ENCODE measurements around the gene LRRC8A. TPM values are rescaled to one million over a fixed set of nuclear protein-coding genes. Genes with fewer than 3 reads are reported as not detected.

Gene LRRC8A
- total RNA-seq, 2 donors from 2014 or later = 54.6 to 58.7 TPM

GRCh38 chr9:128899566-128900322, 17.8 kb downstream of the LRRC8A start:
- no peaks in the 10 kb centered on the region for H3K27me3 Mint-ChIP-seq (ENCODE audit: insufficient read depth)
- no peak overlapping the region for H3K9ac ChIP-seq (ENCODE audit: extremely low read depth, low read length, poor library complexity, severe bottlenecking)
- no peak overlapping the region for H3K27ac ChIP-seq (ENCODE audit: low read depth, low read length)
- 90 to 92% methylated on average over 5 to 8 of the region's 8 CpGs for WGBS, 2 experiments (ENCODE audit: insufficient coverage in 1 of 2, insufficient read length in 1 of 2)
- H3K4me1 ChIP-seq (ENCODE audit: control insufficient read depth, insufficient read depth, low read length) = no peaks in the 10 kb centered on the region
- H3K4me3 Mint-ChIP-seq = no peak overlapping the region
- no peaks in the 10 kb centered on the region for H3K27me3 ChIP-seq (ENCODE audit: control insufficient read depth, insufficient read depth, low read length, poor library complexity, severe bottlenecking)
- H3K36me3 Mint-ChIP-seq (ENCODE audit: low read depth) = peaks cover 25% of the 10 kb centered on the region
- DNase-seq = no peak
- H3K36me3 ChIP-seq (ENCODE audit: control insufficient read depth, insufficient read depth, low read length) = peaks cover 56% of the 10 kb centered on the region
- H3K4me3 ChIP-seq (ENCODE audit: low read length) = no peak overlapping the region
- no peak for TF ChIP-seq CTCF (conservative IDR thresholded peaks at IDR 0.05)
- H3K9me3 ChIP-seq (ENCODE audit: control insufficient read depth, low read length) = no peaks in the 10 kb centered on the region
- H3K4me1 Mint-ChIP-seq = no peaks in the 10 kb centered on the region
- H3K27ac Mint-ChIP-seq = peak overlapping the region; percentile 1
- H3K9me3 Mint-ChIP-seq = no peaks in the 10 kb centered on the region

GRCh38 chr9:128901379-128901778, 19.4 kb downstream of the LRRC8A start:
- no peaks in the 10 kb centered on the region for H3K27me3 Mint-ChIP-seq (ENCODE audit: insufficient read depth)
- WGBS, 2 experiments (ENCODE audit: insufficient coverage in 1 of 2, insufficient read length in 1 of 2) = 93 to 98% methylated on average over 6 to 7 of the region's 7 CpGs
- Histone ChIP-seq H3K36me3 (ENCODE audit: control insufficient read depth, insufficient read depth, low read length) (peaks cover 41% of the 10 kb centered on the region), H3K4me1 (ENCODE audit: control insufficient read depth, insufficient read depth, low read length) (no peaks in the 10 kb centered on the region), H3K9ac (ENCODE audit: extremely low read depth, low read length, poor library complexity, severe bottlenecking) (no peak overlapping the region), H3K4me3 (ENCODE audit: low read length) (no peak overlapping the region), H3K27ac (ENCODE audit: low read depth, low read length) (no peak overlapping the region), H3K27me3 (ENCODE audit: control insufficient read depth, insufficient read depth, low read length, poor library complexity, severe bottlenecking) (no peaks in the 10 kb centered on the region), H3K9me3 (ENCODE audit: control insufficient read depth, low read length) (no peaks in the 10 kb centered on the region)
- TF ChIP-seq CTCF (conservative IDR thresholded peaks at IDR 0.05) = no peak
- H3K4me1 Mint-ChIP-seq = no peaks in the 10 kb centered on the region
- no peak overlapping the region for H3K4me3 Mint-ChIP-seq
- no peak overlapping the region for H3K27ac Mint-ChIP-seq
- peaks cover 21% of the 10 kb centered on the region for H3K36me3 Mint-ChIP-seq (ENCODE audit: low read depth)
- H3K9me3 Mint-ChIP-seq = no peaks in the 10 kb centered on the region
- DNase-seq = no peak

- Histone ChIP-seq H3K9me3 (ENCODE audit: control insufficient read depth, low read length) (no peaks in the 10 kb centered on the region), H3K27me3 (ENCODE audit: control insufficient read depth, insufficient read depth, low read length, poor library complexity, severe bottlenecking) (no peaks in the 10 kb centered on the region), H3K27ac (ENCODE audit: low read depth, low read length) (no peak overlapping the region), H3K36me3 (ENCODE audit: control insufficient read depth, insufficient read depth, low read length) (peaks cover 40% of the 10 kb centered on the region), H3K4me3 (ENCODE audit: low read length) (no peak overlapping the region), H3K9ac (ENCODE audit: extremely low read depth, low read length, poor library complexity, severe bottlenecking) (no peak overlapping the region), H3K4me1 (ENCODE audit: control insufficient read depth, insufficient read depth, low read length) (no peaks in the 10 kb centered on the region)
- Mint-ChIP-seq H3K27me3 (ENCODE audit: insufficient read depth) (no peaks in the 10 kb centered on the region), H3K4me1 (no peaks in the 10 kb centered on the region), H3K27ac (no peak overlapping the region), H3K4me3 (no peak overlapping the region), H3K9me3 (no peaks in the 10 kb centered on the region), H3K36me3 (ENCODE audit: low read depth) (peaks cover 20% of the 10 kb centered on the region)
- WGBS, 2 experiments (ENCODE audit: insufficient coverage in 1 of 2, insufficient read length in 1 of 2) = 89 to 94% methylated on average over 2 to 5 of the region's 5 CpGs
- TF ChIP-seq CTCF (conservative IDR thresholded peaks at IDR 0.05) = no peak
- no peak for DNase-seq
Measured at GRCh38 chr9:128901822-128902221, 19.9 kb downstream of the LRRC8A start.
